Mucosa of descending colon (tissue), 3 donors: ENCODE data around the gene SEC14L5. TPM values are rescaled to one million over a fixed set of nuclear protein-coding genes. Genes with fewer than 3 reads are reported as not detected.

Experiments
- ATAC-seq: fragments of 200-7000 bp; cut with Tn5 transposase; one replicate; pipeline ENCODE4 v1.9.1; 2020; ENCODE audit warnings: mild to moderate bottlenecking, moderate library complexity
- DNase-seq, 3 donors: peaks; one replicate each; pipeline ENCODE4 v3.0.0-alpha.2; 2020
- H3K36me3 ChIP-seq: fragments of 200-600 bp; one replicate; pipeline ENCODE4 v1.8.0; 2021; ENCODE audit warnings: low read depth, mild to moderate bottlenecking
- H3K4me1 ChIP-seq: fragments of 200-600 bp; one replicate; pipeline ENCODE4 v1.8.0; 2021; ENCODE audit warnings: low read depth, mild to moderate bottlenecking
- H3K4me3 ChIP-seq: fragments of 200-600 bp; one replicate; pipeline ENCODE4 v1.8.0; 2021; ENCODE audit warnings: mild to moderate bottlenecking
- H3K9me3 ChIP-seq: fragments of 200-600 bp; one replicate; pipeline ENCODE4 v1.8.0; 2021; ENCODE audit warnings: mild to moderate bottlenecking
- intact Hi-C, 2 donors: fragments of 100-400 bp; cut with DNase I in 1 of 2; cut with micrococcal nuclease in 1 of 2; formaldehyde crosslinking; loops; one replicate each; pipeline versions ENCODE4 v1.11.0 to v1.11.1; 2022; cut with DNase I, micrococcal nuclease
- total RNA-seq, 3 donors: library from RNA; stranded (reverse); fragmentation: NEBNext Ultra II Directional in 2 of 3; extraction: Animal tissue kit (Norgen Biotek cat#: 25700) in 2 of 3; gene quantifications; one replicate each; pipeline versions ENCODE4 v1.2.1 to v1.2.4, GENCODE V29; 2021 to 2023
- TF ChIP-seq, protein P1 (sequence below): fragments of 200-600 bp; IDR thresholded peaks from one replicate; pipeline ENCODE4 v1.8.0; 2022; ENCODE audit warnings: antibody characterized with exemption, mild to moderate bottlenecking
- donor health status: DM: no; HTN: no; CAD: no; lungs with moderate emphysema.
- donor health status: DM: no; HTN: no; CAD: no.
- donor health status: DM: no; HTN: yes; CAD: no.

SEC14L5 gene
- total RNA-seq, 3 donors from 2014 or later, result 1.3 to 1.6 (median 1.4) TPM

DNA sequence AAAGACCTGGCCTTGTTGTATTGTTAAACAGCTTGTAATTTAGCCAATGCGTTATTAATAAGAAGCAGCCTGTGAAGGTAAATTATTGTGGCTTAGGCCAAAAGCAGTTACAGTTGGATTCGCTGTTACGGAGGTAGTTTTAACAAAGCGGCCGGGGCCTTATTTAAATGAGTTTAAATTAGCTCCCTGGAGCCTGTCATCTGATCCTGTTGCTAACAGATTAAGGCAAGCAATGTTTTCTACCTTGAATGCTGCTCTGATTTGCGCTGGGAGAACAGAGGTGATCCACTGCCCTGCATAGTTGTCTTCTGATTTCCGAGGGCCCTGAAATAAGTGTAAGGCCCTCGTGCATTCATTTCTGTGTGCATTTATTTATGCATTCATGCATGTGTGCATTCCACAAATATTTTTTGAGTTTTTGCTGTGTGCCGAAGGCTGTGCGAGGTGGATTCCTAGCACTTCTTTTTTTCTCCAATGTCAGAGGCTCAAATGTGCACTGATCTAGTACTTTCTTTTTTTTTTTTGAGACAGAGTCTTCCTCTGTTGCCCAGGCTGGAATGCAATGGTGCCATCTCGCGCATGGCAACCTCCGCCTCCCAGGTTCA, 10.9 kb downstream of the SEC14L5 start:
- DNase-seq (no peak), ATAC-seq (no peak)
- H3K36me3 ChIP-seq, result no peaks in the 10 kb centered on the region
- H3K4me3 ChIP-seq, result no peak overlapping the region
- intact Hi-C loops, result no loop called here
- TF ChIP-seq, protein P1, sequence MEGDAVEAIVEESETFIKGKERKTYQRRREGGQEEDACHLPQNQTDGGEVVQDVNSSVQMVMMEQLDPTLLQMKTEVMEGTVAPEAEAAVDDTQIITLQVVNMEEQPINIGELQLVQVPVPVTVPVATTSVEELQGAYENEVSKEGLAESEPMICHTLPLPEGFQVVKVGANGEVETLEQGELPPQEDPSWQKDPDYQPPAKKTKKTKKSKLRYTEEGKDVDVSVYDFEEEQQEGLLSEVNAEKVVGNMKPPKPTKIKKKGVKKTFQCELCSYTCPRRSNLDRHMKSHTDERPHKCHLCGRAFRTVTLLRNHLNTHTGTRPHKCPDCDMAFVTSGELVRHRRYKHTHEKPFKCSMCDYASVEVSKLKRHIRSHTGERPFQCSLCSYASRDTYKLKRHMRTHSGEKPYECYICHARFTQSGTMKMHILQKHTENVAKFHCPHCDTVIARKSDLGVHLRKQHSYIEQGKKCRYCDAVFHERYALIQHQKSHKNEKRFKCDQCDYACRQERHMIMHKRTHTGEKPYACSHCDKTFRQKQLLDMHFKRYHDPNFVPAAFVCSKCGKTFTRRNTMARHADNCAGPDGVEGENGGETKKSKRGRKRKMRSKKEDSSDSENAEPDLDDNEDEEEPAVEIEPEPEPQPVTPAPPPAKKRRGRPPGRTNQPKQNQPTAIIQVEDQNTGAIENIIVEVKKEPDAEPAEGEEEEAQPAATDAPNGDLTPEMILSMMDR, result no peak
- H3K9me3 ChIP-seq, result no peaks in the 10 kb centered on the region
- H3K4me1 ChIP-seq, result no peaks in the 10 kb centered on the region

DNA sequence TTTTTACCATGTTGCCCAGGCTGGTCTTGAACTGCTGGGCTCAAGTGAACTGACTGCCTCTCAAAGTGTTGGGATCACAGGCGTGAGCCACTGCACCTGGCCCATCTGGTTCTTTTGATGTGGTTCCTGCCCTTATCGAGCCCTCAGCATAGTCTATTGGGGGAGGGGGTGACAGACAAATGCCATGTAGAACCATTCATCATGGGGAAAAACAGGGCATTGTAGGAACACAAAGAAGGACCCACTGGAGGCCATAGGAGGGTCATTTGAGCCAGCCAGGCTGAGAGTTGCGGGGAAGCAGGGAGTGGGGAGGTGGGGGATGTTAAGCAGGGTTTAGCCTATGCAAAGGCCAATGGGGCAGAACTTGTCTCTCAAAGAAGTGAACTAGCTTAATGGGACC, 11.9 kb downstream of the SEC14L5 start:
- Histone ChIP-seq H3K4me1 (no peaks in the 10 kb centered on the region), H3K9me3 (no peaks in the 10 kb centered on the region), H3K4me3 (no peak overlapping the region), H3K36me3 (no peaks in the 10 kb centered on the region)
- TF ChIP-seq, protein P1, result no peak
- no peak for DNase-seq
- intact Hi-C loops, result no loop called here
- no peak for ATAC-seq

DNA sequence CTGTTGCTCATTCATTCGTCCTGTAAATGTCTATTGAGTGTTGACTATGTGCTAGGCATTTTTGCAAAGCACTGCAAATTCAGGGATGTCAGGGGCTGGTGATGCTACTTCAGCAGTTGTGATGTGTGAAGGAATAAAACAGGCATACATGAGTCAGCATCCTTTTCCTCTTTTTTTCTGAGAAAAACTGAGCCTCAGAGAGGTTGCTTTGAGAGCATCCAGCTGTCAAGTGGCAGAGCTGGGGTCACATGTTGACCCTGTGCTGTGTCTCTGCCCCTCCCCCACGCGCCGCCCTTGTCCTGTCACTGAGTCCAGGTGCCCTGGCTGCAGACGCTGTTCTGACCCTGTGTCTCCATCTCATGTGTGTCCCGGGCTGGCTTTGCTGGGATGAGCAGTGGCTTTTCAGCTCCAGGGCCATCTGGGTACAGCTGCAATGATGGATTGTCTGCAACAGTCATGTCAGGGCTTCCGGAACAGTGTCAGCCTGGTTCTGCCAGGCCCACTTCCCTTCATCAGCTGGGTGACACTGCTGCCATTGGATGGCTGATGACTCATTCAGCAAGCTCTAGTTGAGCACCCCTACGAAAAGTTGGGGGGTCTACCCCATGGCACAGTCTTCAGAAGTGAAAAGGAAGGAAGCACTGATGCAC, 14.9 kb downstream of the SEC14L5 start:
- H3K4me3 ChIP-seq, result no peak overlapping the region
- ATAC-seq, result no peak
- peaks cover 14% of the 10 kb centered on the region for H3K4me1 ChIP-seq
- H3K36me3 ChIP-seq, result no peaks in the 10 kb centered on the region
- DNase-seq, result no peak
- intact Hi-C loops, result no loop called here
- TF ChIP-seq, protein P1, result no peak
- H3K9me3 ChIP-seq, result peaks cover 2% of the 10 kb centered on the region

DNA sequence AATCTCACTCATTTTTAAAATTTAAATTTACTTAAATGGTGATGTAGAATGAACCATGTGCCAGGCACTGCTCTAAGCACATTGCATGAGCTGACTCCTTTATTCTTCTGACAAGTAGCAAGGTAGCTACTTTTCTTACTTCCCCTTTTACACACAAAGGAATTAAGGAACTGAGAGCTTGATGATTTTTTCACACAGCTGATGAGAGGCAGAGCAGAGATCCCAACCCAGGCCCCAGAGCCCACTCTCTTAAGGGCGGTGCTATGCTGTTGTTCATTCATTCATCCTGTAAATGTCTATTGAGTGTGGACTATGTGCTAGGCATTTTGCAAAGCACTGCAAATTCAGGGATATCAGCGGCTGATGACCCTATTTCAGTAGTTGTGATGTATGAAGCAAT, 17.9 kb downstream of the SEC14L5 start:
- Histone ChIP-seq H3K36me3 (no peaks in the 10 kb centered on the region), H3K4me1 (peaks cover 14% of the 10 kb centered on the region), H3K9me3 (peaks cover 2% of the 10 kb centered on the region), H3K4me3 (no peak overlapping the region)
- ATAC-seq (peak; percentile 24), DNase-seq (no peak)
- intact Hi-C loops, result no loop called here
- TF ChIP-seq, protein P1, result no peak

DNA sequence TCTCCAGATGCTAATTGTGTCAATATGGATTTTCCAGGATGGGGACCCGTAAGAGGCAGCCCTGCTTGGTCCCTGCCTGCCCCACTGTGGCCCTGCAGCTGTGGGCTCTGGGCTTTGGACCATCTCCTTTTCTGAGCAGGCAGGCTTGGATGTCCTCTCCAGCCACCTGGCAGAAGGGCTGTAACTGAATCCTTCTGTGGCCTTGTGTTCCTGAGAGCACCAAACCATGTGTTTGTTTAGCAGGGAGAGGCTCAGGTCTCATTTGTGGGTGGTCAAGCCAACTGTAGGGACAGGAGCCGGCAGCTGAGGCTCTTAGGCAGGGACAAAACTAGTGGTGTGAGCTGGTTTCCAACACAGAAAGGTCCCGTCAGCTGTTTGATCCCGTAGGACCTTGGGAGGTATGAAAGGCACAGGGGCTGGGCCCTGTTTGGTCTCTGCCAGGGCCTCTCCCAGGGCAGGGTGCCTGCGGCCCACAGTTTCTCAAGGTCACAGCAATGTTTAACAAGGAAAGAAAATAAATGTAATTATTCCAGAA, 18.5 kb downstream of the SEC14L5 start:
- H3K4me1 ChIP-seq, result peaks cover 14% of the 10 kb centered on the region
- peak; percentile 89 for ATAC-seq
- H3K9me3 ChIP-seq, result peaks cover 2% of the 10 kb centered on the region
- no peak overlapping the region for H3K4me3 ChIP-seq
- no peaks in the 10 kb centered on the region for H3K36me3 ChIP-seq
- DNase-seq, result peak; percentile 65 to 69 (median 65)
- TF ChIP-seq, protein P1, result no peak
- intact Hi-C loops, result no loop called here
